Measurements from ENCODE around the gene C18orf54. TPM values are rescaled to one million over a fixed set of nuclear protein-coding genes. Genes with fewer than 3 reads are reported as not detected.

C18orf54 gene
- total RNA-seq, 1 donor, result 10.5 TPM

DNA sequence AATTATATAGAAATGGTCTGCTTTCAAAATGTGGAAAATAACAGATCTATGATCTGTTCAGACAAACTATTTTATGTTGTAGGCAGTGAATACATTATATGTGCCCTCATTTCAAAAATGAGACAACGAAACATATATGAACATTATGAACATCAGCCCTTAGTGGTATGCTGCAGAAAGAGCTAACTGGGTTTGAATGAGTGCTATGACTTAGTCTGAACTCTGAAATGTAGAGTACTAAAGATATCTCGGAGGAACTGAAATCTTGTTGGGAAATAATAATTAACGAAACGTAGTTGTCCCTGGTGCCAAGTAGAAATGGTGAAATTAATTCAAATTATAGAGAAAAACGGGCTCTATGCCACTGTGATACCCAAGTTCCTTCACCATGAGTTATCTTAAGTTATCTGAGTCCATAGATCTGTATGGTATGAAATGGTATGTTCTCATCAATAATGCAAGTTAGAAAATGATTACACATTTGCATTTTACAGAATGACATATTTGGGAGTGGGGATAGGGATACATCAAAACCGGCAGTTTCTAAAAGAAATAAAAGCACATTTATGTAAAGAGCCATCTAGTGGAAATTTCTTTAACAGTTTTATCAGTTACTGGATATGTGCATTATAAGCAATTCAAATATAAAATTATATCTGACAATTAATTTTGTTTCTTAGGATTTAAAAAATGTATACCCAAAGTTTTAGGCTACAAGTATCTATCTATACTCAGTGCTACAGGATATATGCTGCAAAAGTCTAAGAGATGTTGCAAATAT, 26.7 kb upstream of the C18orf54 start:
- DNase-seq (ENCODE audit: low read depth), result no peak
- no peak overlapping the region for H3K4me3 ChIP-seq (ENCODE audit: low read depth, low read length)
- TF ChIP-seq, protein P1, sequence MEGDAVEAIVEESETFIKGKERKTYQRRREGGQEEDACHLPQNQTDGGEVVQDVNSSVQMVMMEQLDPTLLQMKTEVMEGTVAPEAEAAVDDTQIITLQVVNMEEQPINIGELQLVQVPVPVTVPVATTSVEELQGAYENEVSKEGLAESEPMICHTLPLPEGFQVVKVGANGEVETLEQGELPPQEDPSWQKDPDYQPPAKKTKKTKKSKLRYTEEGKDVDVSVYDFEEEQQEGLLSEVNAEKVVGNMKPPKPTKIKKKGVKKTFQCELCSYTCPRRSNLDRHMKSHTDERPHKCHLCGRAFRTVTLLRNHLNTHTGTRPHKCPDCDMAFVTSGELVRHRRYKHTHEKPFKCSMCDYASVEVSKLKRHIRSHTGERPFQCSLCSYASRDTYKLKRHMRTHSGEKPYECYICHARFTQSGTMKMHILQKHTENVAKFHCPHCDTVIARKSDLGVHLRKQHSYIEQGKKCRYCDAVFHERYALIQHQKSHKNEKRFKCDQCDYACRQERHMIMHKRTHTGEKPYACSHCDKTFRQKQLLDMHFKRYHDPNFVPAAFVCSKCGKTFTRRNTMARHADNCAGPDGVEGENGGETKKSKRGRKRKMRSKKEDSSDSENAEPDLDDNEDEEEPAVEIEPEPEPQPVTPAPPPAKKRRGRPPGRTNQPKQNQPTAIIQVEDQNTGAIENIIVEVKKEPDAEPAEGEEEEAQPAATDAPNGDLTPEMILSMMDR (IDR thresholded peaks at IDR 0.05; ENCODE audit: insufficient read depth, low read length), result no peak

DNA sequence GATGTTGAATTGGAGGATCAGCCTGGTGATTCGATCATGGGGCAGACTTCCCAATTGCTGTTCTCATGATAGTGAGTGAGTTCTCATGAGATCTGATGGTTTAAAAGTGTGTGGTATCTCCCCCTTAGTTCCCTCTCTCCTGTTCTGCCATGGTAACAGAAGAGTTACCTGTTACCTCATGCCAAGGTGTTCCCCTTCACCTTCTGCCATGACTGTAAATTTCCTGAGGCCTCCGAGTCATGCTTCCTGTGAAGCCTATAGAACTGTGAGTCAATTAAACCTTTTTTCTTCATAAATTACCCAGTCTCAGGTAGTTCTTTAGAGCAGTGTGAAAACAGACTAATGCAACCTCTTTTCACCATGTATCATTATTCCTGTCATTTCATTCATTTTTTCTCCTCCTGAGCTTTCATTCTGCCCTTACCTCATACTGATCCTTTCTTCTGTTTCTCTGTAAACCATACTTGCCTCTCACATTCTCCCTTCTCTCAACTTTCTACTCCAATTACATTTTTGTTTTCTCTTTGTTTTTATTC, 22.0 kb upstream of the C18orf54 start:
- TF ChIP-seq, protein P1 (IDR thresholded peaks at IDR 0.05; ENCODE audit: insufficient read depth, low read length), result no peak
- no peak for DNase-seq (ENCODE audit: low read depth)
- H3K4me3 ChIP-seq (ENCODE audit: low read depth, low read length), result no peak overlapping the region

DNA sequence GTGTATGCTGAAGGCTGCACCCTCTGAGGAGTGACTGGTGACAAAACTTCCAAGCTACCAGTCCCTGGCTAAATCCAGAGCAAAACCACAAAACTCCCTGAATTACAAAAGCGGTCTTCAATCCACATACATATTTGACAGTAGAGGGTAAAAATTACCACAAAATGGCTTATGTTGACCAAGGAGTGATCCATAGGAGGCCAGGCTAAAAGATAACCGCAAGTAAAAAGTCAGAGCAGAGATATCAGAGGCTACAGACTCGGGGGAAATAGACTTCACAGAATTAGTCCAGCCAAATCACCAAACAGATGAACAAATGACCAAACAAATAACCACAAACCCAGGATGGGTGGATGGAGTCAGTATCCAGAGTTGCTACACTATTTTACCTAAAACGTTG, 19.5 kb upstream of the C18orf54 start:
- no peak overlapping the region for H3K4me3 ChIP-seq (ENCODE audit: low read depth, low read length)
- DNase-seq (ENCODE audit: low read depth), result no peak
- TF ChIP-seq, protein P1 (IDR thresholded peaks at IDR 0.05; ENCODE audit: insufficient read depth, low read length), result no peak

DNA sequence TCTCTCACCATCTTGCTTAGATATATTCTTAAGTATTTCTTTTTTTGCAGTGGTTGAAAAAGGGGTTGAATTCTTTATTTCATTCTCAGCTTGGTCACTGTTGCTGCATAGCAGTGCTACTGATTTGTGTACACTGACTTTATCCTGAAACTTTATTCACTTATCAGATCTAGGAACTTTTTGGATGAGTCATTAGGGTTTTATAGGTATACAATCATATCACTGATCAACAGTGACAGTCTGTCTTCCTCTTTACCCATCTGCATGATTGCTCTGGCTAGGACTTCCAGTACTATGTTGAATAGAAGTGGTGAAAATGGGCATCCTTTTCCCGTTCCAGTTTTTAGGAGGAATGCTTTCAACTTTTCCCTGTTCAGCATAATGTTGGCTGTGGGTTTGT, 6.5 kb upstream of the C18orf54 start:
- TF ChIP-seq, protein P1 (IDR thresholded peaks at IDR 0.05; ENCODE audit: insufficient read depth, low read length), result no peak
- no peak for DNase-seq (ENCODE audit: low read depth)

DNA sequence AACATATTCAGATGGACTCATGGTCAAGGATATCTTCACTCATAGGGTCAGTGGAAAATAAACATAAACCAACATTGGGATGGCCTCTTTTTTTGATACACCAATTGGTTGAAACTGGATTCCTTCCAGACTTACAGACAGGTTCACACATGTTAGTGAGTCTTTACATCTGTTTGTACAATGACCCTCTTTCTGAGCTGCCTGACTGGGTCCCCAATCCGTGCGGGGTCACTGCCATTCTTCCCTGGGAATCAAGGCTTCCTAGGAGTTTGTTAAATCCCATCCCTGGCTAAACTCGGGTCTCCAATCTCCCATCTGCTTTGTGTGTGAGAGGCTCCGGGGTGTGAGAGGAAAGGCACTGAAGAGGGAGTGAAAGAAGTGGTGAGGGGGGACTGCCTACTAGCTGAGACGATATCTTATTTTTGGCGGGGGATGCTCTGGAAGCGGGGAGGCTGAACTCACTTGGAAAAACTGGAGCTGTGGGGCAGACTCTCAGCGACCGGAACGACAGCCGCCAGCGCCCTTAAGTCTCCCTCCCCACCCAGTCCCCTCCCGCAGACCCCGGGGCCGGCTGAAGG, 535 bp upstream of the C18orf54 start:
- DNase-seq (ENCODE audit: low read depth), result no peak

More for the DNA sequence above, 6.5 kb upstream of the C18orf54 start:
- no peak overlapping the region for H3K4me3 ChIP-seq (ENCODE audit: low read depth, low read length)

DNA sequence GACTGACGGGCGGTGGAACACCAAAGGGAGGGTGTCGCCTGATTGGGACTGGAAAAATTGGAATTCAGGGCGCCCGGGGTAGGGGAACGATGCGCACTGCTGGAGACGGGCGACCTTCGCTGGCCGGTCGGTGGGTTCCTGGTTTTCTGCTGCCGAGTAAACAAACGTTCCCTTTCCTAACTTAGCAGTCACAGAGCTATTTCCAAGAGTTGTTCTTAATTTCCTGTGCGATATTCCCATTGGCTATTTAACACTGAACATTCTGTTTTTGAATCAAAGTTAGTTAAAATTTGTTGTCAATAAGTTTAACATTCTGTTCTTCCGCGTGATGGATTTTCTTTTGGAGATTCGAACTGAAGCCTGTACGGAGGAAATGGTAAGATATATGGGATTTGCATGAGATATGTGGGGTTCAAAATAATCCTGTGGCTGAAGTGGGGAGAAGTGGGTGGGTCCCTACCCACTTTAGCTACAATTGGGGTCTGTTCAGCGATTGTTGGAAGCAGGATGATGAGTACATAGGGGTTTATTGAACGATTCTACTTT, 862 bp downstream of the C18orf54 start:
- TF ChIP-seq, protein P1 (IDR thresholded peaks at IDR 0.05; ENCODE audit: insufficient read depth, low read length), result no peak
- peak overlapping the region; percentile 93 for H3K4me3 ChIP-seq (ENCODE audit: low read depth, low read length)
- DNase-seq (ENCODE audit: low read depth), result peak; percentile 31

More for the DNA sequence above, 535 bp upstream of the C18orf54 start:
- TF ChIP-seq, protein P1 (IDR thresholded peaks at IDR 0.05; ENCODE audit: insufficient read depth, low read length), result no peak
- peak overlapping the region; percentile 93 for H3K4me3 ChIP-seq (ENCODE audit: low read depth, low read length)
